Psoas muscle (tissue), 8 donors: ENCODE measurements around the gene AQP7. TPM values are rescaled to one million over a fixed set of nuclear protein-coding genes. Genes with fewer than 3 reads are reported as not detected.
A peak's percentile ranks its signal among the peaks of the same experiment; 100 is the strongest.

ENCODE experiments used
- ATAC-seq, 4 donors: fragments of 200-7000 bp; cut with Tn5 transposase; one replicate each; pipeline ENCODE4 v1.9.1; 2020; ENCODE audit warnings: moderate library complexity in 3 of 4, mild to moderate bottlenecking in 2 of 4
- DNase-seq, 2 donors: peaks; one replicate each; pipeline ENCODE4 v3.0.0-alpha.2; 2020
- H3K27ac ChIP-seq: fragments of 200-600 bp; one replicate; pipeline ENCODE4 v1.8.0; 2022
- H3K27me3 ChIP-seq, 3 donors: fragments of 200-600 bp in 1 of 3; one replicate each; pipeline versions ENCODE4 v1.6.1 to v1.8.0; 2013 to 2022; ENCODE audit warnings: low read length in 2 of 3, mild to moderate bottlenecking in 2 of 3, moderate library complexity in 1 of 3; ENCODE audit not compliant: insufficient read depth in 3 of 3
- H3K36me3 ChIP-seq, 2 donors: fragments of 200-600 bp in 1 of 2; one replicate each; pipeline versions ENCODE4 v1.6.1 to v1.8.0; 2013 to 2022; ENCODE audit warnings: low read depth in 1 of 2, mild to moderate bottlenecking in 1 of 2, moderate library complexity in 1 of 2; ENCODE audit not compliant: insufficient read depth in 1 of 2
- H3K4me1 ChIP-seq: fragments of 200-600 bp; one replicate; pipeline ENCODE4 v1.8.0; 2022
- H3K4me3 ChIP-seq: fragments of 200-600 bp; one replicate; pipeline ENCODE4 v1.8.0; 2022; ENCODE audit warnings: mild to moderate bottlenecking
- H3K9me3 ChIP-seq: fragments of 200-600 bp; one replicate; pipeline ENCODE4 v1.8.0; 2022
- CTCF ChIP-seq: fragments of 200-600 bp; IDR thresholded peaks from one replicate; pipeline ENCODE4 v1.8.0; 2022; ENCODE audit warnings: antibody characterized with exemption
- WGBS, 3 donors: extraction: QIAGEN DNeasy Blood & Tissue Kit; methylation state at CpG; one replicate each; pipeline versions ENCODE4 v1.1.6 to v1.1.7; 2013; 5-methylcytosine and 5-hydroxymethylcytosine counted together
- intact Hi-C, 2 donors: fragments of 100-400 bp; cut with DNase I; formaldehyde crosslinking; loops; one replicate each; pipeline versions ENCODE4 v1.11.0 to v1.14.2; 2022
- polyA plus RNA-seq, 3 donors: library from polyadenylated mRNA; stranded (reverse); fragments of 200-250 nt; gene quantifications; one replicate each; pipeline ENCODE4 v1.2.3, GENCODE V29; 2013
- total RNA-seq, 4 donors: library from RNA; stranded (reverse); fragmentation: NEBNext Ultra II Directional in 2 of 4; extraction: Animal tissue kit (Norgen Biotek cat#: 25700) in 2 of 4; gene quantifications; one replicate each; pipeline versions ENCODE4 v1.2.1 to v1.2.4, GENCODE V29; 2021 to 2023
- donor health status: healthy with polysubstance abuse.
- donor health status: DM: no; HTN: no; CAD: no; lungs with moderate emphysema.
- donor health status: Bipolar disorder and iron deficiency.
- donor health status: healthy.
- donor health status: DM: yes; HTN: yes; CAD: no.
- donor health status: DM: no; HTN: no; CAD: no.
- donor health status: DM: no; HTN: no; CAD: no.
- donor health status: DM: yes; HTN: yes; CAD: no.

The AQP7 gene
- total and polyA plus RNA-seq, 7 donors = 8.6 to 45.0 (median 10.8) TPM

- H3K27ac ChIP-seq = no peak overlapping the region
- TF ChIP-seq CTCF = no peak
- intact Hi-C loops = no loop called here
- H3K27me3 ChIP-seq = no peaks in the 10 kb centered on the region
- DNase-seq = no peak
- 20 to 52% (median 50%) methylated on average over 2 of the region's 2 CpGs for WGBS, 3 donors
- no peaks in the 10 kb centered on the region for H3K9me3 ChIP-seq
- no peaks in the 10 kb centered on the region for H3K4me1 ChIP-seq
- ATAC-seq = peak in 2 of 4 donors; percentile 38 to 46
- peaks cover 13 to 98% of the 10 kb centered on the region in 2 donors for H3K36me3 ChIP-seq
- no peak overlapping the region for H3K4me3 ChIP-seq
These were observed 52.1 kb downstream of the AQP7 start for GRCh38 chr9:33350310-33350709.

GRCh38 chr9:33349743-33350142, 52.6 kb downstream of the AQP7 start:
- intact Hi-C loops = no loop called here
- no peak for TF ChIP-seq CTCF
- Histone ChIP-seq H3K4me3 (no peak overlapping the region), H3K27ac (no peak overlapping the region), H3K4me1 (no peaks in the 10 kb centered on the region), H3K36me3 (peaks cover 13 to 98% of the 10 kb centered on the region in 2 donors), H3K27me3 (no peaks in the 10 kb centered on the region), H3K9me3 (no peaks in the 10 kb centered on the region)
- ATAC-seq (peak in 1 of 4 donors; percentile 17), DNase-seq (no peak)
- WGBS, 3 donors = 80 to 86% (median 81%) methylated on average over 2 of the region's 2 CpGs

GRCh38 chr9:33348998-33349397, 53.4 kb downstream of the AQP7 start:
- ATAC-seq (no peak), DNase-seq (no peak)
- Histone ChIP-seq H3K27ac (no peak overlapping the region), H3K9me3 (no peaks in the 10 kb centered on the region), H3K4me3 (no peak overlapping the region), H3K27me3 (no peaks in the 10 kb centered on the region), H3K36me3 (peaks cover 13 to 98% of the 10 kb centered on the region in 2 donors), H3K4me1 (no peaks in the 10 kb centered on the region)
- WGBS, 3 donors = 96 to 98% (median 96%) methylated on average over 4 of the region's 4 CpGs
- intact Hi-C loops = no loop called here
- TF ChIP-seq CTCF = no peak

GRCh38 chr9:33346564-33346963, 55.8 kb downstream of the AQP7 start:
- Histone ChIP-seq H3K36me3 (peaks cover 10 to 98% of the 10 kb centered on the region in 2 donors), H3K27ac (no peak overlapping the region), H3K9me3 (no peaks in the 10 kb centered on the region), H3K4me1 (no peaks in the 10 kb centered on the region), H3K27me3 (no peaks in the 10 kb centered on the region), H3K4me3 (no peak overlapping the region)
- intact Hi-C loops = no loop called here
- TF ChIP-seq CTCF = no peak
- no peak for DNase-seq
- 84 to 95% (median 92%) methylated on average over 4 of the region's 4 CpGs for WGBS, 3 donors
- no peak for ATAC-seq

GRCh38 chr9:33344145-33344544, 58.2 kb downstream of the AQP7 start:
- Histone ChIP-seq H3K4me1 (no peaks in the 10 kb centered on the region), H3K27ac (no peak overlapping the region), H3K27me3 (no peaks in the 10 kb centered on the region), H3K4me3 (no peak overlapping the region), H3K36me3 (peaks cover 10 to 100% of the 10 kb centered on the region in 2 donors), H3K9me3 (no peaks in the 10 kb centered on the region)
- DNase-seq (no peak), ATAC-seq (no peak)
- 68 to 79% (median 77%) methylated on average over 3 of the region's 3 CpGs for WGBS, 3 donors
- TF ChIP-seq CTCF = no peak
- intact Hi-C loops = no loop called here
